AG09309 (cell line): ENCODE results near the gene CACNA1A.
"Not testable (repeated sequence)": the region's sequence is repeated elsewhere in the genome, so short reads cannot be mapped to it uniquely, and the experiment has no call there.

Experiments used
- DNase-seq: peaks from one replicate; pipeline ENCODE4 v3.0.0-alpha.2; 2010; ENCODE audit warnings: low read depth
- H3K4me3 ChIP-seq: 2 replicates; pipeline ENCODE4 v1.5.1; 2011; ENCODE audit warnings: mild to moderate bottlenecking, low read depth, low read length, moderate library complexity; ENCODE audit not compliant: control insufficient read depth
- TF ChIP-seq, protein P1 (sequence below): IDR thresholded peaks from 2 replicates; pipeline ENCODE4 v1.5.1; 2011; ENCODE audit warnings: mild to moderate bottlenecking, low read depth, low read length, inconsistent platforms; ENCODE audit not compliant: insufficient read depth, control insufficient read depth; ENCODE audit errors: missing control alignments

The CACNA1A gene

GRCh38 chr19:13267889-13268288 is 238.4 kb downstream of the CACNA1A start:
- DNase-seq, result no peak
- TF ChIP-seq, protein P1, sequence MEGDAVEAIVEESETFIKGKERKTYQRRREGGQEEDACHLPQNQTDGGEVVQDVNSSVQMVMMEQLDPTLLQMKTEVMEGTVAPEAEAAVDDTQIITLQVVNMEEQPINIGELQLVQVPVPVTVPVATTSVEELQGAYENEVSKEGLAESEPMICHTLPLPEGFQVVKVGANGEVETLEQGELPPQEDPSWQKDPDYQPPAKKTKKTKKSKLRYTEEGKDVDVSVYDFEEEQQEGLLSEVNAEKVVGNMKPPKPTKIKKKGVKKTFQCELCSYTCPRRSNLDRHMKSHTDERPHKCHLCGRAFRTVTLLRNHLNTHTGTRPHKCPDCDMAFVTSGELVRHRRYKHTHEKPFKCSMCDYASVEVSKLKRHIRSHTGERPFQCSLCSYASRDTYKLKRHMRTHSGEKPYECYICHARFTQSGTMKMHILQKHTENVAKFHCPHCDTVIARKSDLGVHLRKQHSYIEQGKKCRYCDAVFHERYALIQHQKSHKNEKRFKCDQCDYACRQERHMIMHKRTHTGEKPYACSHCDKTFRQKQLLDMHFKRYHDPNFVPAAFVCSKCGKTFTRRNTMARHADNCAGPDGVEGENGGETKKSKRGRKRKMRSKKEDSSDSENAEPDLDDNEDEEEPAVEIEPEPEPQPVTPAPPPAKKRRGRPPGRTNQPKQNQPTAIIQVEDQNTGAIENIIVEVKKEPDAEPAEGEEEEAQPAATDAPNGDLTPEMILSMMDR, result no peak
- H3K4me3 ChIP-seq, result no peak overlapping the region

GRCh38 chr19:13267131-13267530 is 239.1 kb downstream of the CACNA1A start:
- TF ChIP-seq, protein P1, result no peak
- H3K4me3 ChIP-seq, result no peak overlapping the region
- no peak for DNase-seq

DNA sequence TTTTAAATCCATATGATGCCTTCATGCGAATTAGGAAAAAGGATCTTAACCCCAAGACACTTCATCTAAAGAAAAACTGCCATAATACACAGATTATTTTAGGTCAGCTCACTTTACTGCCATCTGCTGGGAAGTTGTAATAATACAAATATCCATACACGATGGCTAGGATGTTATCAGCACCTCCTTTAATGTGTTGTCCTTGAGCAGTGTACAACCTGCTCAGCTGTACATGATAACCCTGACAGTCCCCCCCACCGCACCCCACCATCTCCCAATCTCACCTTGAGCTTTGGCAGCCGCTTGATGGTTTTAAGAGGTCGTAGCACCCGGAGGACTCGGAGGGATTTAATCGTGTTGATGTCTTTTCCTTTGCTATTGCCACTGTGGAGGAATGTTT is 243.8 kb downstream of the CACNA1A start:
- DNase-seq, result peak; percentile 7
- TF ChIP-seq, protein P1, result peak; percentile 50
- no peak overlapping the region for H3K4me3 ChIP-seq

DNA sequence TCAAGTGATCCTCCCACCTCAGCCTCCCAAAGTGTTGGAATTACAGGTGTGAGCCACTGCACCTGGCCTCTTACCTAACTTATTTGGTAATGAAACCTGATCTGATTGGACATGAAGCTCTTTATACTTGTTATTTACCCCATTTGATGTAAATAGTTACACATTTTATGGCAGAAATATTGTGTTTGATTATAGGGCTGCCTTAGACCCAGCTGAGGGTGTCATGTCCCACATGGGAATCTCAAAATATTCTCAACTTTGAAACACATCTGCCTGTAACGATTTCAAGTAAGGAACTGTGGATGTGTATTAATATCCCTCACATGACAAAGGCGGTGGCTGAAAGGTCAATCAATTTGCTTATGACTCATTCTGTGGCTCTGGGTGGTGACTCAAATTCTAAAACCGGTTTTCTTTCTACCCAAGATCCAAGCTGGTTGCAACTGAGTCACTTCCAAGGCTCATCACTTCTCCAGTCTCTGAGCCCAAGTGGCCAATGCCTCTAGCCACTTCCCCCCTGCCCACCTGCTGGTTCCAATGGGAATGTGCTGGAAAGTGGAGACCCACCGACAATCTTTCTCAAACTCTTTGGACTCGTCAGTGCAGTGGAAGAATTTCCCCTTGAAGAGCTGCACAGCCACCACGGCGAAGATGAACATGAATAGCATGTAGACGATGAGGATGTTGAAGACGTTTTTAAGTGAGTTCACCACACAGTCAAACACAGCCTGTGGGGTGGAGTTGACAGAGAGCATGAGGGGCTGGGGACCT is 245.2 kb downstream of the CACNA1A start:
- peak; percentile 66 for DNase-seq
- H3K4me3 ChIP-seq, result no peak overlapping the region
- TF ChIP-seq, protein P1, result peak; percentile 21

DNA sequence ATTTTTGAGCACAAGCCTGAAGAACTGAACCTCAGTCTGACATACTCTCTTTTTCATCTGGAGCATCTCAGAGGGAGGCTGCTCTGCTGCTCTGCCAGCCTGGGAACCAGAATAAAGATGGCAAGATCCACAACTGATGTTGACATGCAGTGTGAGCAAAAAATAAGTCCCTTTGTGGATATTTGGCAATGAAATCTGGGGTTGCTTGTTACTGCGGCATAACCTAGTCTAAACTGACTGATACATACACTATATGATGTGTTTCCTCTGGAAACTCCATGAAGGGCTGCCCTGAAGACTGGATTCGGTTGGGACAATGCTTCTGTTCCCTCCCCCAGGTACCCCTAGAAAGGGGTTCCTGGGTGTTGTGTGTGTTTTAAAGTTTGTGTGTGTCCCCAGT is 249.4 kb downstream of the CACNA1A start:
- no peak for DNase-seq
- no peak overlapping the region for H3K4me3 ChIP-seq
- TF ChIP-seq, protein P1, result no peak

DNA sequence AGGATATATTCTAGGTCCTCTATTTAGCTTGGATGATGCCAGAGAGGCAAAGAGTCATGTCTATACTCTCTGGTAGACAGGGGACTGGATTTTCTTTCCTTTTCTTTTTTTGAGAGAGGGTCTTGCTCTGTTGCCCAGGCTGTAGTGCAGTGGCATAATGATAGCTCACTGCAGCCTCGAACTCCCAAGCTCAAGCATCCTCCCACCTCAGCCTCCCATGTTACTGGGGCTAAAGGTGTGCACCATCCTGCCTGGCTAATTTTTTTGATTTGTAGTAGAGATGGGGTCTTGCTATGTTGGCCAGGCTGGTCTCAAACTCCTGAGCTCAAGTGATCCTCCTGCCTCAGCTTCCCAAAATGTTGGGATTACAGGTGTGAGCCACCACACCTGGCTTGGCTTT is 249.9 kb downstream of the CACNA1A start:
- DNase-seq, H3K4me3 ChIP-seq: not testable (repeated sequence)

GRCh38 chr19:13255719-13256059 is 250.6 kb downstream of the CACNA1A start:
- TF ChIP-seq, protein P1, result no peak
- no peak for DNase-seq
- no peak overlapping the region for H3K4me3 ChIP-seq
